Liver (tissue), 3 donors: ENCODE data around the gene PGAM5.
A peak's percentile ranks its signal among the peaks of the same experiment; 100 is the strongest.

Experiments
- ATF3 ChIP-seq: IDR thresholded peaks from 2 replicates; pipeline ENCODE4 v1.6.1; 2016; ENCODE audit warnings: antibody characterized with exemption
- CTCF ChIP-seq: fragments of 150-350 bp; IDR thresholded peaks from 2 replicates; pipeline ENCODE4 v1.5.1; 2017; ENCODE audit warnings: improper control_type of control experiment, low read depth, low read length; ENCODE audit not compliant: missing input control
- EGR1 ChIP-seq, 2 donors: IDR thresholded peaks; 2 replicates each; pipeline ENCODE4 v1.6.1; 2016 to 2018; ENCODE audit warnings: antibody characterized with exemption in 2 of 2, low read depth in 2 of 2
- FOXA2 ChIP-seq: IDR thresholded peaks from 2 replicates; pipeline ENCODE4 v1.6.1; 2016; ENCODE audit warnings: antibody characterized with exemption
- HNF4A ChIP-seq, 2 donors: conservative IDR thresholded peaks; 2 replicates each; pipeline ENCODE4 v1.6.1; 2016; ENCODE audit warnings: antibody characterized with exemption in 2 of 2, mild to moderate bottlenecking in 2 of 2
- JUND ChIP-seq, 2 donors: IDR thresholded peaks; 2 replicates each; pipeline ENCODE4 v1.6.1; 2016; ENCODE audit warnings: antibody characterized with exemption in 2 of 2
- MAX ChIP-seq: IDR thresholded peaks from 2 replicates; pipeline ENCODE4 v1.6.1; 2016; ENCODE audit warnings: antibody characterized with exemption
- RAD21 ChIP-seq, 2 donors: IDR thresholded peaks; 2 replicates each; pipeline ENCODE4 v1.6.1; 2016; ENCODE audit warnings: antibody characterized with exemption in 2 of 2, mild to moderate bottlenecking in 2 of 2
- REST ChIP-seq: IDR thresholded peaks from 2 replicates; pipeline ENCODE4 v1.6.1; 2016; ENCODE audit warnings: antibody characterized with exemption, mild to moderate bottlenecking
- RXRA ChIP-seq, 2 donors: IDR thresholded peaks; 2 replicates each; pipeline ENCODE4 v1.6.1; 2017 to 2018; ENCODE audit warnings: antibody characterized with exemption in 2 of 2, mild to moderate bottlenecking in 1 of 2
- SP1 ChIP-seq: IDR thresholded peaks from 2 replicates; pipeline ENCODE4 v1.6.1; 2018; ENCODE audit warnings: antibody characterized with exemption, mild to moderate bottlenecking
- TAF1 ChIP-seq: conservative IDR thresholded peaks from 2 replicates; pipeline ENCODE4 v1.6.1; 2016; ENCODE audit warnings: antibody characterized with exemption, mild to moderate bottlenecking
- YY1 ChIP-seq: IDR thresholded peaks from 2 replicates; pipeline ENCODE4 v1.6.1; 2016; ENCODE audit warnings: antibody characterized with exemption, mild to moderate bottlenecking
- ZBTB33 ChIP-seq: IDR thresholded peaks from 2 replicates; pipeline ENCODE4 v1.6.1; 2016; ENCODE audit warnings: antibody characterized with exemption
- donor health status: healthy.
- donor health status: healthy.

GRCh38 chr12:132766380-132767085 is 55.9 kb downstream of the PGAM5 start:
- TF ChIP-seq ATF3 (no peak), CTCF (no peak), YY1 (peak; percentile 24), JUND (IDR thresholded peaks at IDR 0.05) (no peak), ZBTB33 (no peak), EGR1 (IDR thresholded peaks at IDR 0.05; ENCODE audit: low read depth in 2 of 2) (no peak), SP1 (peak; percentile 38), RAD21 (IDR thresholded peaks at IDR 0.05) (no peak), REST (no peak), TAF1 (no peak), MAX (no peak), HNF4A (conservative IDR thresholded peaks at IDR 0.05) (no peak), RXRA (IDR thresholded peaks at IDR 0.05) (no peak), FOXA2 (no peak)
